KMS-11 (cell line): ENCODE measurements around the gene TRIM44.

Experiments
- H2AFZ ChIP-seq: fragments of 200-600 bp; sonication (generic); 2 replicates; pipeline ENCODE4 v1.6.1; 2016; ENCODE audit warnings: antibody characterized with exemption, mixed run types, low read depth
- H3K27ac ChIP-seq: fragments of 200-600 bp; sonication (generic); 2 replicates; pipeline ENCODE4 v1.6.1; 2016; ENCODE audit warnings: mild to moderate bottlenecking, mixed run types
- H3K27me3 ChIP-seq: fragments of 200-600 bp; sonication (generic); 2 replicates; pipeline ENCODE4 v1.6.1; 2017; ENCODE audit warnings: mild to moderate bottlenecking, low read depth, mixed run types, moderate library complexity; ENCODE audit not compliant: insufficient read depth
- H3K36me3 ChIP-seq: fragments of 200-600 bp; sonication (generic); 2 replicates; pipeline ENCODE4 v1.6.1; 2017; ENCODE audit warnings: mild to moderate bottlenecking, mixed run types; ENCODE audit not compliant: insufficient read depth
- H3K4me1 ChIP-seq: fragments of 200-600 bp; sonication (generic); 2 replicates; pipeline ENCODE4 v1.6.1; 2016; ENCODE audit warnings: mild to moderate bottlenecking, low read depth, mixed run types; ENCODE audit not compliant: poor library complexity, severe bottlenecking
- H3K4me2 ChIP-seq: fragments of 200-600 bp; sonication (generic); 2 replicates; pipeline ENCODE4 v1.7.0; 2016; ENCODE audit warnings: mild to moderate bottlenecking, mixed run types
- H3K4me3 ChIP-seq: fragments of 200-600 bp; sonication (generic); IDR thresholded peaks from 2 replicates; pipeline ENCODE4 v1.6.1; 2017; ENCODE audit warnings: low read depth, low read length, mixed read lengths; ENCODE audit not compliant: insufficient read depth
- H3K79me2 ChIP-seq: fragments of 200-600 bp; sonication (generic); 2 replicates; pipeline ENCODE4 v1.6.1; 2016; ENCODE audit warnings: low read depth, mixed run types; ENCODE audit not compliant: insufficient read depth
- H3K9ac ChIP-seq: fragments of 200-600 bp; sonication (generic); 2 replicates; pipeline ENCODE4 v1.6.1; 2016; ENCODE audit warnings: mild to moderate bottlenecking, mixed run types
- H4K20me1 ChIP-seq: fragments of 200-600 bp; sonication (generic); 2 replicates; pipeline ENCODE4 v1.6.1; 2016; ENCODE audit warnings: mild to moderate bottlenecking, mixed run types; ENCODE audit not compliant: insufficient read depth
- CTCF ChIP-seq: fragments of 200-600 bp; sonication (generic); conservative IDR thresholded peaks from 2 replicates; pipeline ENCODE4 v1.6.1; 2017; ENCODE audit warnings: low read depth, mild to moderate bottlenecking, antibody characterized with exemption, low read length, moderate library complexity, mixed read lengths

TRIM44 gene

GRCh38 chr11:35641964-35642363, 20.6 kb upstream of the TRIM44 start:
- no peaks in the 10 kb centered on the region for H4K20me1 ChIP-seq
- no peak for TF ChIP-seq CTCF
- H2AFZ ChIP-seq, result no peak overlapping the region
- H3K79me2 ChIP-seq, result no peaks in the 10 kb centered on the region
- H3K27me3 ChIP-seq, result no peaks in the 10 kb centered on the region
- H3K36me3 ChIP-seq, result no peaks in the 10 kb centered on the region
- no peak overlapping the region for H3K27ac ChIP-seq
- no peak overlapping the region for H3K4me2 ChIP-seq
- H3K4me3 ChIP-seq, result no peak overlapping the region
- H3K4me1 ChIP-seq, result no peaks in the 10 kb centered on the region
- no peak overlapping the region for H3K9ac ChIP-seq

- Histone ChIP-seq H2AFZ (no peak overlapping the region), H3K9ac (no peak overlapping the region), H3K79me2 (no peaks in the 10 kb centered on the region), H3K36me3 (no peaks in the 10 kb centered on the region), H4K20me1 (no peaks in the 10 kb centered on the region), H3K27me3 (no peaks in the 10 kb centered on the region), H3K27ac (no peak overlapping the region), H3K4me1 (no peaks in the 10 kb centered on the region), H3K4me2 (no peak overlapping the region), H3K4me3 (no peak overlapping the region)
- no peak for TF ChIP-seq CTCF
Measured at GRCh38 chr11:35647421-35648093, 15.0 kb upstream of the TRIM44 start.

GRCh38 chr11:35650006-35650405, 12.6 kb upstream of the TRIM44 start:
- H3K36me3 ChIP-seq, result no peaks in the 10 kb centered on the region
- H3K4me1 ChIP-seq, result no peaks in the 10 kb centered on the region
- H3K27ac ChIP-seq, result no peak overlapping the region
- no peaks in the 10 kb centered on the region for H3K27me3 ChIP-seq
- H3K4me2 ChIP-seq, result no peak overlapping the region
- H3K9ac ChIP-seq, result no peak overlapping the region
- no peaks in the 10 kb centered on the region for H4K20me1 ChIP-seq
- TF ChIP-seq CTCF, result no peak
- no peak overlapping the region for H3K4me3 ChIP-seq
- H3K79me2 ChIP-seq, result no peaks in the 10 kb centered on the region
- H2AFZ ChIP-seq, result no peak overlapping the region

GRCh38 chr11:35650467-35650866, 12.1 kb upstream of the TRIM44 start:
- Histone ChIP-seq H4K20me1 (no peaks in the 10 kb centered on the region), H3K27me3 (no peaks in the 10 kb centered on the region), H3K4me1 (no peaks in the 10 kb centered on the region), H3K36me3 (no peaks in the 10 kb centered on the region), H3K4me2 (no peak overlapping the region), H3K9ac (no peak overlapping the region), H3K79me2 (no peaks in the 10 kb centered on the region), H2AFZ (no peak overlapping the region), H3K27ac (no peak overlapping the region), H3K4me3 (no peak overlapping the region)
- TF ChIP-seq CTCF, result no peak
